ENCODE data around the gene ELP4.

DNA sequence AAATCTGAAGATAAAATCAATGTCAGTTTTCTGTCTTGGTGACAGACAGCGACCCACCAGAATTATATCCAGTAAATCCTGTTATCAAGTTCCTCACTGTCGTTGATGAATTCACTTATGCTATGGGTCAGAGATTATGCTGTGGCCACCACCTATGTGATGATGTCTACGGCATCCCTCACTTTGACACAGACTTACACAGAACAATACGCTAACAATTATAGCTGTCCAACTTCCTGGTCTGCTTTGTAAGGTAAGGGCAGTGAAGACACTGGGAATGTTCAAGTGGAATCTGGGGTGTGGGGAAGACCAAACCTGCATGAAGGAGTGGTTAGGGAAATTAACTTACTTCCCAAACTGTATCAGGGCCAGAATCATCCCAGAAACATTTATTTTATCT is 320.8 kb downstream of the ELP4 start:
- TF ChIP-seq POLR2A (IDR thresholded peaks at IDR 0.05) = no peak
- TF ChIP-seq, protein P1, sequence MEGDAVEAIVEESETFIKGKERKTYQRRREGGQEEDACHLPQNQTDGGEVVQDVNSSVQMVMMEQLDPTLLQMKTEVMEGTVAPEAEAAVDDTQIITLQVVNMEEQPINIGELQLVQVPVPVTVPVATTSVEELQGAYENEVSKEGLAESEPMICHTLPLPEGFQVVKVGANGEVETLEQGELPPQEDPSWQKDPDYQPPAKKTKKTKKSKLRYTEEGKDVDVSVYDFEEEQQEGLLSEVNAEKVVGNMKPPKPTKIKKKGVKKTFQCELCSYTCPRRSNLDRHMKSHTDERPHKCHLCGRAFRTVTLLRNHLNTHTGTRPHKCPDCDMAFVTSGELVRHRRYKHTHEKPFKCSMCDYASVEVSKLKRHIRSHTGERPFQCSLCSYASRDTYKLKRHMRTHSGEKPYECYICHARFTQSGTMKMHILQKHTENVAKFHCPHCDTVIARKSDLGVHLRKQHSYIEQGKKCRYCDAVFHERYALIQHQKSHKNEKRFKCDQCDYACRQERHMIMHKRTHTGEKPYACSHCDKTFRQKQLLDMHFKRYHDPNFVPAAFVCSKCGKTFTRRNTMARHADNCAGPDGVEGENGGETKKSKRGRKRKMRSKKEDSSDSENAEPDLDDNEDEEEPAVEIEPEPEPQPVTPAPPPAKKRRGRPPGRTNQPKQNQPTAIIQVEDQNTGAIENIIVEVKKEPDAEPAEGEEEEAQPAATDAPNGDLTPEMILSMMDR (IDR thresholded peaks at IDR 0.05) = no peak
